ENCODE measurements around the gene AKAP9. TPM values are rescaled to one million over a fixed set of nuclear protein-coding genes. Genes with fewer than 3 reads are reported as not detected.
"Not testable (repeated sequence)": the region's sequence is repeated elsewhere in the genome, so short reads cannot be mapped to it uniquely, and the experiment has no call there.

The AKAP9 gene
- total RNA-seq, 6 donors from 2014 or later: 61.0 to 224 (median 78.4) TPM

DNA sequence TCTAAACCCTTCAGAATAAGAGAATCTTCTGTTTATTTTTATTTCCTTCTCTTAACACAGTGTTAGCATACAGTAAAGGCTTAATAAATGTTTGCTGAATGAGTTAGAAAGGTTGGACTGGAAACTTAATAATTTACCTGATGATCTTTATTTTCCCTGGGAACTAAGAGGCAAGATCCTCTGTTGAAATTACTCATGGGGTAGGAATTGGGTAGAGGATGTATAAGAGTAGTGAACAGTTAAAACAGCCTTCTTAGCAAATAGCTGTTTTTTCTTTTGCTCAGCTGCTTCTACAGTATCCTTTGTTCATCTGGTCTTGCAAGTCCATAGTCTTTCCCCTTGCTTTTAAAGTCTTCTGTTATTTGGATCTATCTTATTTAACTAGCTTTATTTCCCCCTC is 80.0 kb downstream of the AKAP9 start:
- H3K4me1 ChIP-seq: no peaks in the 10 kb centered on the region
- H3K27ac ChIP-seq: no peak overlapping the region
- DNase-seq (no peak), ATAC-seq (ENCODE audit: low FRiP score in 2 of 2) (no peak)
- H3K27me3 ChIP-seq: no peaks in the 10 kb centered on the region
- H3K4me3 ChIP-seq: no peak overlapping the region
- H3K9me3 ChIP-seq: no peaks in the 10 kb centered on the region
- no peak for TF ChIP-seq POLR2A (IDR thresholded peaks at IDR 0.05)
- TF ChIP-seq, protein P1, sequence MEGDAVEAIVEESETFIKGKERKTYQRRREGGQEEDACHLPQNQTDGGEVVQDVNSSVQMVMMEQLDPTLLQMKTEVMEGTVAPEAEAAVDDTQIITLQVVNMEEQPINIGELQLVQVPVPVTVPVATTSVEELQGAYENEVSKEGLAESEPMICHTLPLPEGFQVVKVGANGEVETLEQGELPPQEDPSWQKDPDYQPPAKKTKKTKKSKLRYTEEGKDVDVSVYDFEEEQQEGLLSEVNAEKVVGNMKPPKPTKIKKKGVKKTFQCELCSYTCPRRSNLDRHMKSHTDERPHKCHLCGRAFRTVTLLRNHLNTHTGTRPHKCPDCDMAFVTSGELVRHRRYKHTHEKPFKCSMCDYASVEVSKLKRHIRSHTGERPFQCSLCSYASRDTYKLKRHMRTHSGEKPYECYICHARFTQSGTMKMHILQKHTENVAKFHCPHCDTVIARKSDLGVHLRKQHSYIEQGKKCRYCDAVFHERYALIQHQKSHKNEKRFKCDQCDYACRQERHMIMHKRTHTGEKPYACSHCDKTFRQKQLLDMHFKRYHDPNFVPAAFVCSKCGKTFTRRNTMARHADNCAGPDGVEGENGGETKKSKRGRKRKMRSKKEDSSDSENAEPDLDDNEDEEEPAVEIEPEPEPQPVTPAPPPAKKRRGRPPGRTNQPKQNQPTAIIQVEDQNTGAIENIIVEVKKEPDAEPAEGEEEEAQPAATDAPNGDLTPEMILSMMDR (IDR thresholded peaks at IDR 0.05): no peak
- no peak for TF ChIP-seq POLR2AphosphoS5 (IDR thresholded peaks at IDR 0.05)
- no peak for TF ChIP-seq EP300 (IDR thresholded peaks at IDR 0.05)
- peaks cover 8 to 90% (median 26%) of the 10 kb centered on the region in 4 donors for H3K36me3 ChIP-seq

DNA sequence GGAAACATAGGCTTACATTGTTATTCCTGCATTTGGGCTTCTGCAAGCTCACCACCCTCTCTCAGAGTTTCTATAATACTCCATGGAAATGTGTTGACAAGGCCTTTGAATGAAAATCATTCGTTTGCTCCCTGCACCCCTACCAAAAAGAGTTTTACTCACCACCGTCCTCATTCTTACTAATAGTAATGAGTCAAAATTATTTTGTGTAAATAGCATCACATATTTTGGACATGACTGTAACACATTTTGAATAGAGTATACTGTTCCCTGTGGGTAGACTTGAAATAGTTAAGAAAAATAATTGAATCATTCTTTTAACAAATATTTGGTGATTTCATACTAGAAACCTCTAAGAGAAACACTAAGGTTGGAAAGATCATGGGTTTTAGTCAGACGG is 84.6 kb downstream of the AKAP9 start:
- TF ChIP-seq, protein P1 (IDR thresholded peaks at IDR 0.05): no peak
- TF ChIP-seq POLR2A (IDR thresholded peaks at IDR 0.05) (no peak), POLR2AphosphoS5 (IDR thresholded peaks at IDR 0.05) (no peak), EP300 (IDR thresholded peaks at IDR 0.05) (no peak)
- ATAC-seq (ENCODE audit: low FRiP score in 2 of 2): peak in 1 of 2 donors; percentile 42
- Histone ChIP-seq H3K4me3 (no peak overlapping the region), H3K27ac (no peak overlapping the region), H3K9me3 (peaks cover 0 to 12% (median 2%) of the 10 kb centered on the region in 4 donors), H3K4me1 (no peaks in the 10 kb centered on the region), H3K27me3 (no peaks in the 10 kb centered on the region), H3K36me3 (peaks cover 11 to 75% (median 38%) of the 10 kb centered on the region in 4 donors)
- DNase-seq: no peak
- WGBS, 2 donors: 83 to 84% methylated on average over 3 of the region's 3 CpGs

DNA sequence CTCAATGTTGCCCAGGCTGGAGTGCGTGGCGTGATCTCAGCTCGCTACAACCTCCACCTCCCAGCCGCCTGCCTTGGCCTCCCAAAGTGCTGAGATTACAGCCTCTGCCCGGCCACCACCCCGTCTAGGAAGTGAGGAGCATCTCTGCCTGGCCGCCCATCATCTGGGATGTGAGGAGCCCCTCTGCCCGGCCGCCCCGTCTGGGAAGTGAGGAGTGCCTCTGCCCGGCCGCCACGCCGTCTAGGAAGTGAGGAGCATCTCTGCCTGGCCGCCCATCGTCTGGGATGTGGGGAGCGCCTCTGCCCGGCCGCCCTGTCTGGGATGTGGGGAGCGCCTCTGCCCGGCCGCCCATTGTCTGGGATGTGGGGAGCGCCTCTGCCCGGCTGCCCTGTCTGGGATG is 86.0 kb downstream of the AKAP9 start:
- not testable (repeated sequence) for H3K27ac ChIP-seq; ATAC-seq (ENCODE audit: low FRiP score in 2 of 2); H3K27me3 ChIP-seq; H3K4me3 ChIP-seq; H3K4me1 ChIP-seq
- 98 to 100% methylated on average over 5 to 18 of the region's 24 CpGs for WGBS, 2 donors
- peaks cover 11 to 70% (median 44%) of the 10 kb centered on the region in 4 donors for H3K36me3 ChIP-seq
- peaks cover 0 to 12% (median 2%) of the 10 kb centered on the region in 4 donors for H3K9me3 ChIP-seq
- peak in 1 of 2 donors; percentile 60 for DNase-seq

DNA sequence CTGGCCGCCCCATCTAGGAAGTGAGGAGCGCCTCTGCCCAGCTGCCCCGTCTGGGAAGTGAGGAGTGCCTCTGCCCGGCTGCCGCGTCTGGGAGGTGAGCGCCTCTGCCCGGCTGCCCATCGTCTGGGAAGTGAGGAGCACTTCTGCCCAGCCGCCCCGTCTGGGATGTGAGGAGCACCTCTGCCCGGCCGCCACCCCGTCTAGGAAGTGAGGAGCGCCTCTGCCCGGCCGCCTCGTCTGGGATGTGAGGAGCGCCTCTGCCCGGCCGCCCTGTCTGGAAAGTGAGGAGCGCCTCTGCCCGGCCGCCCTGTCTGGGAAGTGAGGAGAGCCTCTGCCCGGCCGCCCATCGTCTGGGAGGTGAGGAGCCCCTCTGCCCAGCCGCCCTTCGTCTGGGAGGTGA is 86.5 kb downstream of the AKAP9 start:
- ATAC-seq (ENCODE audit: low FRiP score in 2 of 2); H3K27ac ChIP-seq; H3K4me1 ChIP-seq; H3K27me3 ChIP-seq; H3K4me3 ChIP-seq: not testable (repeated sequence)
- Histone ChIP-seq H3K36me3 (peaks cover 11 to 70% (median 43%) of the 10 kb centered on the region in 4 donors), H3K9me3 (peaks cover 0 to 12% (median 2%) of the 10 kb centered on the region in 4 donors)
- DNase-seq: peak in 1 of 2 donors; percentile 63
- 92% methylated on average over 27 of the region's 29 CpGs; no CpG with 5 or more reads in 1 of the 2 donors for WGBS, 2 donors

DNA sequence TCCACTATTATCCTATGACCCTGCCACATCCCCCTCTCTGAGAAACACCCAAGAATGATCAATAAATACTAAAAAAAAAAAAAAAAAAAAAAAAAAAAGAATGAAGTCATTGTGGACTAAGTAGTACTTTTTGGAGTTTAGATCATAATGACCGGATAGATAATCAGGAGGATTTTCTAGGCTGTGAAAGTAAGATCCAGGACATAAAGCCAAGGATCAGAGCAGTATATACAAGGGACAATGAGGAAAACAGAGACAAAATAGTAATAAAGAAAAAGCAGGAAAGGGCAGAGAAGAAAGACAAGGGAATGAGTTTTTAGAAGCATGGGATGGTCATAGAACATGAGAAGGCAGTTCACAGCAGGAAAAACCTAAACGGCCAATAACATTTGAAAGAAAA is 87.6 kb downstream of the AKAP9 start:
- WGBS, 2 donors: 92 to 95% methylated on average over 2 of the region's 2 CpGs
- no peak for ATAC-seq (ENCODE audit: low FRiP score in 2 of 2)
- Histone ChIP-seq H3K36me3 (peaks cover 7 to 61% (median 39%) of the 10 kb centered on the region in 4 donors), H3K4me3 (no peak overlapping the region), H3K4me1 (no peaks in the 10 kb centered on the region), H3K9me3 (peaks cover 0 to 12% (median 2%) of the 10 kb centered on the region in 4 donors), H3K27me3 (no peaks in the 10 kb centered on the region), H3K27ac (no peak overlapping the region)
- TF ChIP-seq POLR2A (IDR thresholded peaks at IDR 0.05) (no peak), POLR2AphosphoS5 (IDR thresholded peaks at IDR 0.05) (no peak), EP300 (IDR thresholded peaks at IDR 0.05) (no peak)
- TF ChIP-seq, protein P1 (IDR thresholded peaks at IDR 0.05): no peak
- DNase-seq: no peak

DNA sequence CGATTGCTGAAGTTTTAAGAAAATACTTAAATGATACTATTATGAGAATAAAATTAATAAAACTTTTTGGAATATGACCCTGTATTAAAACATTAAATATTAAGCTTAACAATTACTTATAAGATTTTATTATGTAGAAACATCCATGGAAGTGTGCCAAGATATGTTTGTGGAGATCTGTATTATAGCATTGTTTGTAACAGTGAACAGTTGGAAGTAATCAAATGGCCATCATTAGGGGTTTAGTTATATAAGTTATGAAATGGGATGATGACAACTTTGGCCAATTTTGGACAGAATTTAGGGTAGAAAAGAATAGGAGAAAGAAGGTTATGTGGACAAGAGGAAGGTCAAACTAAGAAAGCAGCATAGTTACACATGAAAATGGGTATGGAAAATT is 88.0 kb downstream of the AKAP9 start:
- no peak overlapping the region for H3K4me3 ChIP-seq
- H3K27me3 ChIP-seq: no peaks in the 10 kb centered on the region
- no peak for DNase-seq
- H3K27ac ChIP-seq: no peak overlapping the region
- peaks cover 3 to 57% (median 34%) of the 10 kb centered on the region in 4 donors for H3K36me3 ChIP-seq
- no peak for ATAC-seq (ENCODE audit: low FRiP score in 2 of 2)
- H3K9me3 ChIP-seq: peaks cover 0 to 12% (median 2%) of the 10 kb centered on the region in 4 donors
- WGBS, 2 donors: 91 to 95% methylated on average over 1 of the region's 1 CpG
- no peaks in the 10 kb centered on the region for H3K4me1 ChIP-seq
- TF ChIP-seq POLR2A (IDR thresholded peaks at IDR 0.05) (no peak), EP300 (IDR thresholded peaks at IDR 0.05) (no peak), POLR2AphosphoS5 (IDR thresholded peaks at IDR 0.05) (no peak)
- TF ChIP-seq, protein P1 (IDR thresholded peaks at IDR 0.05): no peak

All from upper lobe of left lung (tissue), 6 donors.